Measurements from ENCODE around the gene SLC7A8. TPM values are rescaled to one million over a fixed set of nuclear protein-coding genes. Genes with fewer than 3 reads are reported as not detected.

SLC7A8 gene
- total RNA-seq, 2 experiments from 2014 or later: 4.0 to 11.4 TPM

DNA sequence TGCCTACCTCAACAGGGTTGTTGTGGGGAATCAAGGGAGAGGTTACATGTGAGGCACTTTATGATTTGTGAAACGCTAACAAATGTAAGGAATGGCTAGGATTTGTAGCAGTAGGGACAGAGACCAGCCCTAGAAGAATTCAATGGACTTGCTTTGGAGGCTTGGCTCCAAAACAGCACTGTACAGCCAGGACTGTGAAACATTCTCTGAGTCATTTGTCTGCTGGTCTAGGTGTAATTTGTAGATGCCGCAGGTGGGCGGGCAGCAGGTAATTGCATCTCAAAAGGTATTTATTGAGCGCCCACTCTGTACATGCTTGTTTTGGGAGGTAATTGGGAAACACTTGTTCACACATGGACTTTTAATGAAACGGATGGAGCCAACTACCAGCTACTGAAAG is 11.4 kb downstream of the SLC7A8 start:
- TF ChIP-seq, protein P1, sequence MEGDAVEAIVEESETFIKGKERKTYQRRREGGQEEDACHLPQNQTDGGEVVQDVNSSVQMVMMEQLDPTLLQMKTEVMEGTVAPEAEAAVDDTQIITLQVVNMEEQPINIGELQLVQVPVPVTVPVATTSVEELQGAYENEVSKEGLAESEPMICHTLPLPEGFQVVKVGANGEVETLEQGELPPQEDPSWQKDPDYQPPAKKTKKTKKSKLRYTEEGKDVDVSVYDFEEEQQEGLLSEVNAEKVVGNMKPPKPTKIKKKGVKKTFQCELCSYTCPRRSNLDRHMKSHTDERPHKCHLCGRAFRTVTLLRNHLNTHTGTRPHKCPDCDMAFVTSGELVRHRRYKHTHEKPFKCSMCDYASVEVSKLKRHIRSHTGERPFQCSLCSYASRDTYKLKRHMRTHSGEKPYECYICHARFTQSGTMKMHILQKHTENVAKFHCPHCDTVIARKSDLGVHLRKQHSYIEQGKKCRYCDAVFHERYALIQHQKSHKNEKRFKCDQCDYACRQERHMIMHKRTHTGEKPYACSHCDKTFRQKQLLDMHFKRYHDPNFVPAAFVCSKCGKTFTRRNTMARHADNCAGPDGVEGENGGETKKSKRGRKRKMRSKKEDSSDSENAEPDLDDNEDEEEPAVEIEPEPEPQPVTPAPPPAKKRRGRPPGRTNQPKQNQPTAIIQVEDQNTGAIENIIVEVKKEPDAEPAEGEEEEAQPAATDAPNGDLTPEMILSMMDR (conservative IDR thresholded peaks at IDR 0.05; ENCODE audit: low read length): no peak
- TF ChIP-seq EZH2phosphoT487 (IDR thresholded peaks at IDR 0.05; ENCODE audit: borderline replicate concordance, low read depth, low read length): no peak
- Histone ChIP-seq H3K4me1 (ENCODE audit: insufficient read depth, low read length, poor library complexity, severe bottlenecking) (peaks cover 9% of the 10 kb centered on the region), H3K9me2 (ENCODE audit: insufficient read depth, low read length) (no peaks in the 10 kb centered on the region), H3K27ac (ENCODE audit: low read depth, low read length, poor library complexity, severe bottlenecking) (no peak overlapping the region), H3K4me2 (ENCODE audit: low read length) (no peak overlapping the region), H3K4me3 (ENCODE audit: low read depth, low read length, poor library complexity, severe bottlenecking) (no peak overlapping the region), H2AFZ (ENCODE audit: low read length) (no peak overlapping the region), H3K9me3 (ENCODE audit: low read length) (no peaks in the 10 kb centered on the region), H3K36me3 (ENCODE audit: insufficient read depth, low read length) (no peaks in the 10 kb centered on the region), H3K79me2 (ENCODE audit: insufficient read depth, low read depth, low read length) (no peaks in the 10 kb centered on the region), H4K20me1 (ENCODE audit: insufficient read depth, low read length) (no peaks in the 10 kb centered on the region)
- ChIA-PET CTCF (ENCODE audit: unreplicated experiment) (interaction anchor here (1.7 kb wide), 1 partner anchor 12 kb away, joined by 4 read pairs; the partner anchor contains the start of gene SLC7A8), POLR2A (interaction anchor here (1.5 kb wide), 1 partner anchor 10 kb away, joined by 6 read pairs; no protein-coding TSS in a partner anchor)
- BruUV-seq (replicated peaks): no TSS peak
- intact Hi-C loops (cut with micrococcal nuclease; ENCODE audit: unreplicated experiment): no loop called here
- DNase-seq (ENCODE audit: low spot score): no peak

DNA sequence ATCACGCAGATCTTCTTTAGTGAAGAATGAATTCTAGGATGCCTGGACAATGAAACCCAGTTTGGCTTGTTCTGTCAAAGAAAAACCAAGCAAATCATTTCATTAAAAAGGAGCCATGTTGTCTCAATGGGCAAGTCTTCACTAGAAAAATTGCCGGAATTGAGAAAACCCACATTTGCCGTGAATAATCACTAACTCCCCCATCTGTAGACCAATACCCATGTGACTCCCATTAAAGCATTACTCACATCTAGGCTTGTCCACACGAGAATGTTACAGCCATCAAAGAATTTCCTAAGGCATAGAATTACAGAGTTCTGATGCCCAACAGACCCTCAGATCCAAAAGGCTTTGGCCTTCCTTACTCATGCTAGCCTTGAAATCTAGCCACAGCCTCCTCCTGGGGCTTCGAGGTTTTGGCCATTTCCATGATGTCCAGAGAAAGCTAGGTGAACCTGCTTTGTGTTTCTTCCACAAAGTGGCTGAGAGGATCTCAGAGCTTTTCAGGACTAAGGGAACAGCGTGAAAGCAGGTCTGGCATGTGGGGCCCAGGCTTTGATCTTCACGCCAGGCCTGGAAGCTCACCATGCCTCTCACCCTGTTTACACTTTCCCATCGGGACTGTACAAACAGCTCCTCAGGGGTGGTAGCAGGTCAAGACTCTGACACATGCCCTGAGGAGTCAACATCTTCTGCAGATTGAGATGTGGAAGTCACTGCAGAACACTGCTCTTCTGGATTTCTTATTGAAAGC is 12.1 kb downstream of the SLC7A8 start:
- Histone ChIP-seq H3K27ac (ENCODE audit: low read depth, low read length, poor library complexity, severe bottlenecking) (no peak overlapping the region), H2AFZ (ENCODE audit: low read length) (no peak overlapping the region), H3K79me2 (ENCODE audit: insufficient read depth, low read depth, low read length) (no peaks in the 10 kb centered on the region), H3K36me3 (ENCODE audit: insufficient read depth, low read length) (no peaks in the 10 kb centered on the region), H3K4me2 (ENCODE audit: low read length) (no peak overlapping the region), H4K20me1 (ENCODE audit: insufficient read depth, low read length) (no peaks in the 10 kb centered on the region), H3K4me3 (ENCODE audit: low read depth, low read length, poor library complexity, severe bottlenecking) (no peak overlapping the region), H3K9me2 (ENCODE audit: insufficient read depth, low read length) (no peaks in the 10 kb centered on the region), H3K4me1 (ENCODE audit: insufficient read depth, low read length, poor library complexity, severe bottlenecking) (peaks cover 9% of the 10 kb centered on the region), H3K9me3 (ENCODE audit: low read length) (no peaks in the 10 kb centered on the region)
- no TSS peak for BruUV-seq (replicated peaks)
- CTCF ChIA-PET (ENCODE audit: unreplicated experiment): interaction anchor here (0.9 kb wide), 1 partner anchor 103 kb away, joined by 3 read pairs; no protein-coding TSS in a partner anchor
- DNase-seq (ENCODE audit: low spot score): no peak
- POLR2A ChIA-PET: interaction anchor here (1.5 kb wide), 1 partner anchor 11 kb away, joined by 6 read pairs; no protein-coding TSS in a partner anchor
- intact Hi-C loops (cut with micrococcal nuclease; ENCODE audit: unreplicated experiment): no loop called here
- no peak for TF ChIP-seq EZH2phosphoT487 (IDR thresholded peaks at IDR 0.05; ENCODE audit: borderline replicate concordance, low read depth, low read length)
- TF ChIP-seq, protein P1 (conservative IDR thresholded peaks at IDR 0.05; ENCODE audit: low read length): no peak

DNA sequence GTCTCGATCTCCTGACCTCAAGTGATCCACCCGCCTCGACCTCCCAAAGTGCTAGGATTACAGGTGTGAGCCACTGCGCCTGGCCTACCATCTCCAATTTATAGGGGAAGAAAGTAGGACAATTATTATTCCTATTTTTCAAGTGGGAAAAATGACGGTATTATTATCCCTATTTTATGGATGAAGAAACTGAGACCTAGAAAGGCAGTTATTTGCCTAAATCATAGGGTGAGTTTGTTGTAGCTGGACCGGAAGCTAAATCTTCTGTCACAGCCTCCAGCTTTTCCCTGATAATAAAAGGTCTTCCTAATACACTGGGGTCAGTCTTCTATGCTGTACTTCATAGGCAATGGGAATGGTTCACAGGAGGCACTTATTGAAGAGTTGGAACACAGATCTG is 13.8 kb downstream of the SLC7A8 start:
- no peak overlapping the region for H2AFZ ChIP-seq (ENCODE audit: low read length)
- H3K4me1 ChIP-seq (ENCODE audit: insufficient read depth, low read length, poor library complexity, severe bottlenecking): peaks cover 9% of the 10 kb centered on the region
- ChIA-PET CTCF (ENCODE audit: unreplicated experiment) (no interaction called here), POLR2A (interaction anchor here (0.6 to 0.7 kb wide), 2 partner anchors 8 to 1120 kb away, joined by 3 read pairs; no protein-coding TSS in a partner anchor)
- no peak for DNase-seq (ENCODE audit: low spot score)
- TF ChIP-seq, protein P1 (conservative IDR thresholded peaks at IDR 0.05; ENCODE audit: low read length): no peak
- no peak for TF ChIP-seq EZH2phosphoT487 (IDR thresholded peaks at IDR 0.05; ENCODE audit: borderline replicate concordance, low read depth, low read length)
- no peaks in the 10 kb centered on the region for H3K9me2 ChIP-seq (ENCODE audit: insufficient read depth, low read length)
- no peak overlapping the region for H3K27ac ChIP-seq (ENCODE audit: low read depth, low read length, poor library complexity, severe bottlenecking)
- H3K79me2 ChIP-seq (ENCODE audit: insufficient read depth, low read depth, low read length): no peaks in the 10 kb centered on the region
- BruUV-seq (replicated peaks): no TSS peak
- no peaks in the 10 kb centered on the region for H4K20me1 ChIP-seq (ENCODE audit: insufficient read depth, low read length)
- no peak overlapping the region for H3K4me2 ChIP-seq (ENCODE audit: low read length)
- intact Hi-C loops (cut with micrococcal nuclease; ENCODE audit: unreplicated experiment): no loop called here
- no peaks in the 10 kb centered on the region for H3K9me3 ChIP-seq (ENCODE audit: low read length)
- no peak overlapping the region for H3K4me3 ChIP-seq (ENCODE audit: low read depth, low read length, poor library complexity, severe bottlenecking)
- no peaks in the 10 kb centered on the region for H3K36me3 ChIP-seq (ENCODE audit: insufficient read depth, low read length)
